PC-9 (cell line): ENCODE data around the gene MMAB.

Experiments used
- CTCF ChIP-seq: fragments of 200-600 bp; sonication (generic); conservative IDR thresholded peaks from 2 replicates; pipeline ENCODE4 v1.6.1; 2017; ENCODE audit warnings: mixed run types, antibody characterized with exemption, mild to moderate bottlenecking, moderate library complexity
- EZH2 ChIP-seq: fragments of 200-600 bp; sonication (generic); IDR thresholded peaks from 2 replicates; pipeline ENCODE4 v1.8.0; 2017; ENCODE audit warnings: antibody characterized with exemption, low read depth

- TF ChIP-seq CTCF: no peak
- no peak for TF ChIP-seq EZH2
Observed at GRCh38 chr12:109548258-109548657, 25.0 kb downstream of the MMAB start.
